Fibroblast of skin of left biceps (primary cell): Measurements from ENCODE around the gene POMP.
A peak's percentile ranks its signal among the peaks of the same experiment; 100 is the strongest.

Experiments
- DNase-seq, 2 experiments: peaks; one replicate each; pipeline ENCODE4 v3.0.0-alpha.2; 2013; ENCODE audit warnings: low read depth in 2 of 2

Gene POMP, protein sequence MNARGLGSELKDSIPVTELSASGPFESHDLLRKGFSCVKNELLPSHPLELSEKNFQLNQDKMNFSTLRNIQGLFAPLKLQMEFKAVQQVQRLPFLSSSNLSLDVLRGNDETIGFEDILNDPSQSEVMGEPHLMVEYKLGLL

DNA sequence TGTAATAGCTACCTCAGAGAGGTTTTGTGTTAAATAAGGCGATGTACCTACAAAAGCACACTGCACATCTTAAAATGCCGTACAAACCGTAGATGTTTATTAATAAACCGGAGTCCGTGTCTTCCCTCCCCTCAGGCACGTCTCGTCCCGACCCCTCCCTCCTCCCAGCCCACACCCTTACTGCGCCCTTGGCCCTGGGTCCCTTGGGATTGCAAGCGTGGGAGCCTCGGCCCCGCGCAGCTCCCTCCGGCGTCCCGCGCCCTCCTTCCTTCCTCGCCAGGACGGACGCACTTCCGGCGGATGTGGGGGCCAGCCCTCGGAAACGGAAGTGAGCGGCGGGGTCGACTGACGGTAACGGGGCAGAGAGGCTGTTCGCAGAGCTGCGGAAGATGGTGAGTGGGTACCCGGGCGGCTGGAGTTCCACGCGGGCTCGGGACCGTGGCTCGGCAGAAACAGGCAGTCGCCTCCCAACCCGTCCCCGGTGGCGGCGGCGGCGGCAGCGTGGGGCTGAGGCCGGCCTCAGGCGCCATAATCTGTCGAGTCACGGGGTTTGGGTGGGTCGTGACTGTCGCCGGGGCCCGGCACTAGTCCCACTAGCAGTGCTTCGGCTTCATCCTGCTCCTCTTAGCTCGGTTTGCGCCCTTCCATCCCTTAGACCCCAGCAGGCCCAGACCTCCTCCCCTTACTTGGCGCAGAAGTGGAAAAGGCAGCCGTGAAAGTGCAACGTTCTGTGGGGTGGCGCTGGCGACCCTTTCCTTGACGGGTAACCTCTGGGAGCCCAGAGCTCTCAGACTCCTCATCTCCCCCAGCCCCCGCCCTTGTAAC is at the start of gene POMP:
Gene POMP (plus strand): TSS at position 335 of the 825 bp plus-strand sequence. CDS start 55 bp downstream, at position 390.
- DNase-seq: peak; percentile 68 to 76

DNA sequence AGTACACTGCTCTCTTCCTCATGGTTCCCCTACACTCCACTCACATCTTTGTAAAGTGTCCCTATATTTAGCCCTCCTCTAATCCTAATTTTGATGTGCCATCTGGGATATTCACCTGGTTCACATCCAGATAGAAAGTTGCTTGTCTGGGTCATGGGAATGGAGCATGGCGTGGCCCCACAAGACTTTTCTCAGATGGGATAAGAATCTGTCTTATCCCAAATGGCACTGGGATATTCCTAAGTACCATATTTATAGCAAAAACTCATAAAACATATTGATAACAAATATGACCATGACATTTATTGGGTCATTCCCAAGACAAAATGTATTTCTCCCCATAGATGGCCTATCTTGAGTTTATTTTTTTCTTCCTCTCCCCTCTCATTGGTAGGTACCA is 49.5 kb upstream of the POMP start:
- no peak for DNase-seq

DNA sequence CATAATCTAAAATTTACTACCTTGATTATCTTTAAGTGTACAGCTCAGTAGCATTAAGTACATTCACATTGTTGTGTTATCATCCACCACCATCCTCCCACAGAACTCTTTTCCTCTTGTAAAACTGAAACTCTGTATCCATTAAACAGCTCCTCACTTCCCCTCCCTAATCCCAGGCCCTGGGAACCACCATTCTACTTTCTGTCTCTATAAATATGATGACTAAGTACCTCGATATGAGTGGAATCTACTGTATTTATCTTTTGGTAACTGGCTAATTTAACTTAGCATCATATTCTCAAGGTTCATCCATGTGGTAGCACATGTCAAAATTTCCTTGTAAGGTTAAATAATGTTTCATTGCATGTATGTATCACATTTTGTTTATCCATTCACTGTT is 49.0 kb upstream of the POMP start:
- peak; percentile 46 to 50 for DNase-seq

DNA sequence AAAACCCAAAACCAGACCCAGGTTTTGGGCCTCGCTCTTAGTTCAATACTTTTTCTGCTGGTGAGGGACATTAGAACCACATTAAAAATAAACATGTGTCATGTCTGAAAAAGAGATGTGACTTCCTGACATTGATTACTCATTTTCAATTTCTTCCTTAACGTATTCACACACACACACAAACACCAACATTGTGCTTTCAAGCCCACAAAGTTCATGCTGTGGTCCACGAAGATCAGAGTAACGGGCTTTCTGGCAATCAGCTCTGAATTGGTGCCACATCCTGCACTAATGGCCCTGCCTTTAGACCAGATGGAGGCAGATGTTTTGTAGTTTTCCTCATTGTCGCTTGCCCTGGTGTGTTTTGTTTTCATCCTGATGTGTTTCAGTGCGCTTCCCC is 47.9 kb upstream of the POMP start:
- DNase-seq: no peak

DNA sequence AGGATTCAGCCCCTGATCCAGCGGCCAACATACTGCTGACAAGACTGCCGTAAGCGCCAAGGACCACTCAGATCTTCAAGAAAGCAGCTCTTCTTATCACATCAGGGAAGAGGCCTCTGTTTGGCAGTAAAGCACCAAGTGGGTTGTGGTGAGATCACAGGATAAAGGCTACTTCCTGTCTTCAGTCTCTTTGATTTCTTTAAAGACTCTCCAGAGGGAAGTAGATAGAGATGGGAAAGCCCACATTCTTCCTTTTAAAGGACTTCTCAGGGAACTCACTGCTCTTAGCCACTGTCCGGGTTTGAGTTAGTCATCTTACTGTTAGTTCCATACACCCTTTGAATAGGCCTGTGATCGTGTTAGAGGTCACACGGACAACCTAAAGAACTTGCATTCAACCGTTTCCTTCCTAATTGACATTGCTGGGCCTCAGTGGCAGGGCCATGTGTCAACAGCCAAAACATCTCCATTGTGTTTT is 47.2 kb upstream of the POMP start:
- no peak for DNase-seq

DNA sequence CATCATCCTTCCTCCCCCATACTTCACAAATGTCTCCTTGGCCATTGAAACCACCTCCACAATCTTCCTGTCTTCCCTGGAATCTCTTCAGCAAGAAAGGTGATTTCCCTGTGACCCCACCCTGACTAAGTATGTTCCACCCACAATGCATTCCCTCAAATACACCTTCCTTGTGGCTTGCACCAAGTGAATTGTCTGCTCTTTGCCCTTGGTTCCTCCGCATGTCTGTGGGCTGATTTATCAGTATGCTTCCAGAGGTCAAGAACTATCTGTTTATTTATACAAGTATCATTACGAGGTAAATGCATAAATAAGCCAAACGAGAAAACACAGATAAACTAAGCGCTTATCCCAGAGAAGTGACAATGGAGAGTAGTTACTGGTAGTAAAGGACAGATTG is 45.4 kb upstream of the POMP start:
- DNase-seq: no peak

DNA sequence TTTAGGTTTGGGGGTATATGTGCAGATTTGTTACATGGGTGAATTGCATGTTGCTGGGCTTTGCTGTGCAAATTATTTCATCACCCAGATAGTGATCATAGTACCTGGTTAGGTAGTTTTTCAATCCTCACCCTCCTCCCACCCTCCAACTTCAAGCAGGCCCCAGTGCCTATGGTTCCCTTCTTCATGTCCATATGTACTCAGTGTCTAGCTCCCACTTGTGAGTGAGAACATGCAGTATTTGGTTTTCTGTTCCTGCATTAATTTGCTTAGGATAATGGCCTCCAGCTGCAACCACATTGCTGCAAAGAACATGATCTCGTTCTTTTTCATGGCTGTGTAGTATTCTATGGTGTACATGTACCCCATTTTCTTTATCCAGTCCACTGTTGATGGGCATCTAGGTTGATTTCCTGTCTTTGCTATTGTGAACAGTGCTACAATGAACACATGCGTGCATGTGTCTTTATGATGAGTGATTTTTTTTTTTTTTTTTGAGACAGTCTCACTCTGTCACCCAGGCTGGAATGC is 42.9 kb upstream of the POMP start:
- no peak for DNase-seq

DNA sequence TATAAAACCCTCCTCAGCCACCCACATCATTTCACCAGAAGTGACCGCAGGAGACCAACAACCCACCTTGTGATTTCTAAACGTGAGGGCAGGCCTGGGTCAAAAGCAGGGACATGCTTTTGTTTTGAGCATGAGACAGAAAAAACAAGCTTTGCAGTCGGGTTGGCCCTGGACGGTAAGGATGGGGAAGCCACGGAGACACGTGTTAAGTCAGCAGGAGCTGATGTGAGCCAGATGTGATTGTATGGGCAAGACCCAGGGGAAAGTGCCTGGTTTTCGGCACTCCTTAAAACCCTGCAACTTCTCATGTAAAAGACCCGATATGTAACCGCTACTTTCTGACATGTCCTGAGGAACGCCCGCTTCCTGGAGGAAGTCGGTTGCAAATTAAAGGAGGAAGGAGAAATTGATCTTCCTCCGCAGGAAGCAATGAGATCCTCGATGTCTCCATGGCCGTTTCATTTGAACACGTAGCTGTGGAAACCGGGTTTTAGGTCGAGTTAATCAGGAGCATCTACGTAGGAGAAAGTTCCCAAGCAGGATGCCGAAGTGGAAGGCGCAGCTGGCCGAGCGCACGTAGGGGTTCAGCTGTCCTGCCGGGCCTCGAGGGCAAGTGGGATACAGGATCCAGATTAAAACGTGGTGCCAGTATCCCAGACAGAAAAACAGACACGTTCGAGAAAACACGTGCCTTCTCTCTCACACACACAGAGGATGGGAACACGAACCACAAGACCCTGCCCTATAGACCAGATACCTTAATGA is 40.5 kb upstream of the POMP start:
- no peak for DNase-seq

DNA sequence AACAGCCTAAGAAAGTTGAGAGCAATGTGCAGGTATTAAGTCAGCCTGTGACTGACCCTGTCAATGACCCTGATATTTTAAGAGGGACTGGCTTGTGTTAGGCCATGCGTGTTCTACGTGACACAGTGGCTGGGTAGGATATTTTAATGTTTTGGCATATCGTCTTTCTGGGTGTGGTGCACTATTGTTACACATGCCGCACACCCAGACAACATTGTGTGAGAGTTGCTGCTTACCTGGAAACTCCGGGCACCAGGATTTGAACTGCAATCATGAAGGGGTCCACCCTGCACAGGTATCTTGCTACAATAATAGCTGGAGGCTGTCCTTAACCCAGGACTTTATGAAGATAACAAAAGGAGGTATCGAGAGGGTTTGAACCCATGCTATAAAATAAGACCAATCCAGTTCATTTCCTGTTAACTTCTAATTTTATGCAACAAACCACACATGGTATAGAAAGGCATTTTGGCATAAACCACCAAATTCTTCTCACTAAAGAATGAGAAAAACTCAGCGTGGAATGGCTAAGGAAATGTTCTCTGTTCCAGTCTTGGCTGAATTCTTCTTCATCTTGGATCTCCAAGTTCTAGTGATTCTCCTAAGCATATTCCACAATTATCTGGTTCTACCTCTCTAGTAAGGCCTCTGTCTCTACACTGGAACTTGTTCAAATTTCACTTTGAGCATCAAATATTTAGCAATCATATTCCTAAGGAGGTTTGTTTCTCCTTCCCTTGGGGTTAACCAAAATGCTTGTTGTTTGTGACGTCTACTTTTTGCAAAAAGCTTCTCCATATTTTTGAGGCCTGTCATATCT is 38.7 kb upstream of the POMP start:
- DNase-seq: peak; percentile 20 to 33

DNA sequence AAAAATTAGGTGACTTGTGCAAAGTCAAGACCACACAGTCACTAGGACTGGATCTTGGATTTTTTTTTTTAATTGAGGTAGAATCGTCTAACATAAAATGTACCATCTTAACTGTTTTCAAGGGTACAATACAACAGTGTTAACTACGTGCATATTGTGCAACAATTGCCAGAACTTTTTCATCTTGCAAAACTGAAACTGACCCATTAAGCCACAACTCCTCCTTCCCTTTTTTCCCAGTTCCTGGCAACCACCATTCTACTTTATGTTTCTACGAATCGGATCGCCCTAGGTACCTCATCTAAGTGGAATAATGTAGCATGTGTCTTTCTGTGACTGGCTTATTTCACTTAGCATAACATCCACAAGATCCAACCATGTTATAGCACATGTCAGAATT is 37.5 kb upstream of the POMP start:
- DNase-seq: no peak

DNA sequence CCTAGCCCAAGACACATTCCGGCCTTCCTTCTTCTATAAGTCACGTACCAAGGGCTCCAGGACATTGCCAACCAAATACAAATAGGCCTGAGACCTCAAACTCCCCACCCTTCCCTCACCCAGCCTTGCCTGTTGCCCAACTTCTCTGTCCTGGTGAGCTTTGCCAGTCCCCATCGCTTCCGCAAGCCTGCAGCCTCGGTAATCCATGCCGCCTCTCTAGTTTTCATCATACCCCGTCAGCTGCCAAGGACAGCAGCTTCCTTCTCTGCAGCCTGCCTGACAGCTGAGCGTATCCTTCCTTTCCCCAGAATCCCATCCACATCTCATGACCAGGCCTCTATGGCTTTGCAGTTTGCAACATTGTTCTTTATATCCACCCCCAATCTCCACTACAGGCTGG is 36.6 kb upstream of the POMP start:
- DNase-seq: no peak

DNA sequence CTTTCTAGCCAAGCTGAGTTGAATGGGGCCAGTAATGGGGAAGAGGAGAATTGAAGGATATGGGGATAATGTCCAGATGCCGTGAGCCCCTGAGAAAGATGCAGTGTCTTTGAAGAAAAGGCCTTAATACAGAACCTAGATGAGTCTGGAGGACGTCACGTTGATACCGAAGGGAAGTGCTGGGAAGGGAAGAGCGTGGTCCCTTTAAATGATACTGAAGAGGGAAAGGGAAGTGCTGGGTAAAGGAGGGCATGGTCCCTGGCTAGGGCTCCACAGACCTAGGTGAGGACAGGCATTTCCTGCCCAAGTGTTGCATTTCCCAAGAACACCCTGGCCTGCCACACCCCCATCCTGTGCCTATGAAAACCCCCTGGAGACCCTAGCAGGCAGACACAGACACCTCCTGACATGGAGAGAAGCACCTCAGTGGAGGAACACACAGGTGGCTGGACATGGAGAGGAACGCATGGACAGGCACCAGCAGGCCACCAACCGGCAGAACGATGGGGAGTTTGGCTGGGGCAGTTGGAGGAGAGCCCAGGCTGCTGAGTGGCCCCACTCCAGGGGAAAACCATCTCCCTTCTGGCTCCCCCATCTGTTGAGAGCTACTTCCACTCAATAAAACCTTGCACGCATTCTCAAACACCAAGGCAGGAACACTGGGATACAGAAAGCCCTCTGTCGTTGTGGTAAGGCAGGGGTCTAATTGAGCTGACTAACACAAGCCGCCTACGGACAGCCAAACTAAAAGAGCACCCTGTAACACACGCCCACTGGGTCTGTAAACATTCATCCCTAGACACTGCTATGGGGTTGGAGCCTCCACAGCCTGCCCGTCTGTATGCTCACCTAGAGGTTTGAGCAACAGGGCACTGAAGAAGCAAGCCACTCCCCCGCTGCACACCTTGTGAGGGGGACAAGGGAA is 34.9 kb upstream of the POMP start:
- no peak for DNase-seq

DNA sequence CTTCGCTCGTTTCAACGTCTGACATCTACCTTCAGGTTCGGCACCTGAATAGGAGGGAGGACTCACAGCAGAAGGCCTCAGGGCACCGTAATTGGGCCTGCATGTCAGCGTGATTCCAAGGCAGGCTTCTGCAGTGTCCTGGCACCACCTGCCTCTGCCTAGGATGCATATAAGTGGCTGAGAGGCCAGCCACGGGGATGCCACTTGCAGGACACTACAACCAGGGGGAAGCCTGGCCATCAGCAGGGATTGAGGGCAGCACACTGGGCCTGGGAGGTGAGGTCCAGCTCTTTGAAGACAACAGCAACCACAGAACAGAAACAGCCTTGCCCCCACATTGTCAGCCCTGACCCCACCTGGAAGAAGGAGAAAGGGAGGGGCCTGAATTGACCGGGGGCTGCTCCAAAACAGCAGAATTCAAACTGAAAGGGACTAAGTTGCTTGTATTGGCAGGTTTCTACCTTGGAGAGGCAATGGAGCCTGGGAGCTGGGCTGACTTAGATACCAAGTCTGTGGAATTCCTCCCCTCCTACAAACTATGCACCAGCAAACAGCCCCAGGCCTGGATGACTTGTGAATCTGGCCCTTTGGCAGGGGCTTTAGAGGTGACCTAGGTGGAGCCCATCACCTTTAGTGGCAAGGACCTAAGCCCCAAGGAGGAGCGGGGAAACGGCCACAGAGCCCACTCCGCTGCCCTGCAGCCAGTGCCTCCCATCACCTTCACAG is 34.1 kb upstream of the POMP start:
- DNase-seq: no peak

DNA sequence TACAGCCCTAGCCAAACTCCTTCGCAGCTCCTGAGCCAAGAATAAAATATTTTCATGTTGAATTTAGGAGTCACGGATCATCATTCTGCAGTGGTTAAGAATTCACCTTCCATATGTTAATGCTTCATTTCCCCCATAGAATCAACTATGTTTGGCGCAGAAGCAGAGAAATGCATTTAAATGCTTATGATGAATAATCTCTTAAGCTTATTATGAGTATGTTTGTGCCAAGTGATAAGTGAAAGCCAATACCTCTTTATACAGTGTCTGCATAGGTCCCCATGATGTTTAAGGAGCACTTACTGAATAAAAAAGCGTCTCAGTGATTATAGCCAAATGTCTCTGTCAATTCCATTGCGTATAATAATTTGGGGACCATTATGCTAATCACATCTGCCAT is 32.7 kb upstream of the POMP start:
- DNase-seq: no peak

DNA sequence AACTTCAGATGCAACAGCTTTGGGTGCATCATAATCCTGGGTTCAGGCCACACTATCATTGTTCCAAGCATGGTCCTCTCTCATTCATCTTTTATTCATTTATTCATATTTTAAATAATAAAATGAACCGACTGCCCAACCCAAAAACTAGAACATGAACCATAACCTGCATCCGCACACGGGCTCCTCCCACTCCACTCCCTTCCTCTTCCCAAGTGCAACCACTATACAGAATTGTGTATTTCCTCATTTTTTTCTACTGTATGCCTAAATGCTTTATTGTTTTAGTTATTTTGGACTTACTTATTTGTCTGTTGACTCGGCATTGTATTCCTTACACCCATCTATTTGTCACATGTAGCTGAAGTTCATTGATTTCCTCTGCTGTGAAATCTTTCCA is 30.7 kb upstream of the POMP start:
- no peak for DNase-seq

DNA sequence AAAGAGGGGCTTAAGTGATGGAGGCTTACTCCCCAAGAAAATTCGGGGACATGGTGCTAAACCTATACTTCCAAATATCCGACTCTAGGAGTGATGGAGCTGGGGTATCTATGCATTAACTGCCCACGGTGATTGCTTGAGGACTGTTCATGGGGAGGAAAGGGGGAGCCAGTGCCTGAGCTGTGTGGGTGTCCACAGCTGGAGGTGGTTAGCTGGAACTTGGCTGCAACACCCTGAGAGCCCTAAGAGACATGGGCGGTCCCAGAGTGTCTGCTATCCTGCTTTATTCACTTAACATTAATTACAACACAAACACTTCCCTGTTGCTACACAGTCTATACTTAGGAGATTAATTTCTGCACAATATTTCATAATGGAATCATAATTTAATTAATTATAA is 28.1 kb upstream of the POMP start:
- DNase-seq: no peak

DNA sequence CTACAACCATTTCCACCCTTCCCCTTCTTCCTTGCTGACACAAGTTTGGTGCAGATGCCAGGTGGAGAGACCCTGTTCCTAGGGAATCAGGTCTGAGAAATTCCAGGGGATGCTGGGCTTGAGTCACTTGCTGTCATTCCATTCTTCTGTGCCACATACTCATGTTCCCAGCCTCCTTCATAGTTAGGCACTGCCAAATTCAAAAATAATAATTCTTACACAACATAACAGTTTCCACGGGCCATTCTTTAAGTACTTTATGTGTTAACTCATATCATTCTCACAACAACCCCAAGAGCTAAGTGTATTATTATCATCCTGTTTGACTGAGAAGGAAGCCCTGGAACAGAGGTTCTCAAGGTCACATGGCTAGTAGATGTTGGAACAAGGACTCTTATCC is 27.1 kb upstream of the POMP start:
- no peak for DNase-seq

DNA sequence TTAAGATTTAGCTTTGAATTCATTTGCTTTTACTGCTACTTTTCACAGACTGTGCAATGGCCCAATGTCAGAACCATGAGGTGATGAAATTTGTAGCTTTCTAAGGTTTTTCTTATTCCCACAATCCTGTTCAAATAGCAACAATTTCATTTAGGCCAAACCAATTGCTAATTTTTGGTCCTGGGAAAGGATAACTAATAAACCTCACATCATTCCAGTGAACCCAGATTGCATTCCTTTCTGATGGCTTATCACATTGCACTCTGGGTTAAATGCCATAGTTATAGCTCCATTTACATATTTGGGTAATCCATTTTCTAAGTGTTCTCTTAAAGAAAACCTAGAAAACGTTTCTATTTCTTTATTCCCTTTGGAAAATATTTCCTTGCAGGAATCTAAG is 22.9 kb upstream of the POMP start:
- peak; percentile 69 to 72 for DNase-seq

DNA sequence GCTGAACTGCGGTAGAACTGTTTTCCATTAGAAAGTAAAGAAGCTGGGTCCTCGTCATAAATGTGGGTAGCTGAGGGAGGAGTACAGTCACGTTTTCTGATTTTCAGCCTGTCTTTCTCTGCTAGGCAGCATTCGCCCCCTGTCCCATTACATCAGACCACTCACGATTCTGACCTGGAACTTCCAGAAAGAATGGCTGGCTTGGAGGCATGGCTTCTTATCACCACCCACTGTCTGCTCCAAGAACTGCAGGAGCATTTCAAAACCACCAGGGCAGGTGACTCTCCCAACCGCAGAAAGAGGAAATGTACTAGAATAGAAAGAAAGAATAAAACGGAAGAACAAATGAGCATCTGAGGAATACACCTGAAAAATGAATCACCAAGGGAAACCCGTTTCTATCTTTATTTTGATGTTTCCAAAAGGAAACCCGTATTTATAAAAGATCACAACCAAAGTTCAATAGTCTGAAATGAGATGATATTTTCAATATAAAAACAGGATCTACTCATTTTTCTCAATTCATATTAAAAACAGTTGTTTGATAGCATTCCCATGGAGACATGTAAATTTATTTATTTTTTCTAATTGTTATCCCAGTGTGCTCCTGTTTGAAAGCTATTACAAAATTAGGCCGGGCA is 22.1 kb upstream of the POMP start:
- no peak for DNase-seq
